HG03460 (cell line): ENCODE measurements around the gene LIPF.
"Not testable (repeated sequence)": the region's sequence is repeated elsewhere in the genome, so short reads cannot be mapped to it uniquely, and the experiment has no call there.

Experiments
- ATAC-seq: cut with Tn5 transposase; IDR thresholded peaks from one replicate; pipeline ENCODE4 v1.9.1; 2021; ENCODE audit not compliant: unreplicated experiment

LIPF gene

DNA sequence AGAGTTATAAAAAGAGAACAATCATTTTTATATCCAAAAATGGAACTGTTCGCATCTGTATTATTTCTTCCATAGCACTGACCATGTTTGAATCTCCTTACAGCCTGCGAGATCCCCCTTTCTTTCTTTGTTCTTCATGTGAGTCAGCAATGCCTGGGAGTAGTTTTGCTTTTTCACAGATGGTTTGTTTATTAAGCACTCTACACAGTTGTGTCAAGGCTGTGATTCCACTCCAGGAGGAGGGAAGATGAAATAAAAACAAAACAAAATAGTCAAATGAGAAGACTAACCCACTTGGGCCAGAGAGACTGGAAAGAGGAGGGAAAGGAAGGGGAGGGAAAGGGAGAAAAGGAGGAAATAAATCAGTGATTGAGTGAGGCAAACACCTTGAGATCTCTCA is 7.8 kb downstream of the LIPF start:
- ATAC-seq: no peak

DNA sequence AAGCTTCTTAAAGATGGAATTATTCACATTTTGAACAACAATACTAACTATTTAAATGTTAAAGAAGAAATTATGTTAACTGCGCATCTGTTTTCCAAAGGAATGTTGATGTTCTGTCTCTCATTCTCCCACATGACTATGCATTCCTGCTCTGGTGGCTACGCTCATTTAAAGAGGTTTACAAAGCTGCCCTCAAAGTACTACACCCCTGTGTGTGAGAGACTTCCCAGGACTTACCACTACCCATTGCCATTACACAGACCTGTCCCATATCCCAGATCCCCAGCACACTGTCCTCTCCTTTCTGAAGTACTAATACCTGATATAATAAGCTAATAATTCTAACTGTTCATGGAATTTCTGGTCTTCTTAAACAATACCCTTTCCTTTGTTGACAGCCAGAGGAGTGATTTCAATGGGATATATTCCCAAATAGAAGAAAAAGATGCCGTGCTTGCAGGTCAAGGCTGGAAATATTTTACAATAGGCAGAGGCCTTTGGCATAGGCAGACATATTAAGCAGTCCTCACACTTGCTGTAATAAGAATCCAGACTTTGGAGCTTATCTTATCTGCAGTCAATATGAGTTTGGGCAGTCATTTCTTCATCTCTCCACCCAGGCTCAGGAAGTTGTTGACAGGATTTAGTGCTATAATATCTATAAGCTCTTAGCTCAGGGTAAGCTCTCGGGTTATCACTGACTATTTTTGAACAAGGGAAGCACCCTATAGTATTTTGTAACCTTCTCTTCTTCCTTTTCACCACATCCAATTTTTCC is 12.2 kb downstream of the LIPF start:
- ATAC-seq: no peak

DNA sequence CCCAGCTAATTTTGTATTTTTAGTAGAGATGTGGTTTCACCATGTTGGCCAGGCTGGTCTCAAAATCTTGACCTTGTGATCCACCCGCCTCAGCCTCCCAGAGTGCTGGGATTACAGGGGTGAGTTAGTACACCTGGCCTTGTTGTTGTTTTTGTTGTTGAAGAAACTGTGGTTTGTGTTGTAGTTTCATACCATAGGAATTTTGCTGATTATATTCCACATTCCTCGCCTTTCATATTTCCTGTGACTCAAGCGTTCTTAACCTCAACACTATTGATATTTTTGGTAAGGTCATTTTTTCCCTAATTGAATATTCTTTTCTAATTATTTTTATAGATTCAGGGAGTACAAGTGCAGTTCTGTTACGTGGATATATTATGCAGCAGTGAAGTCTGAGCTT is 16.7 kb downstream of the LIPF start:
- ATAC-seq: no peak

DNA sequence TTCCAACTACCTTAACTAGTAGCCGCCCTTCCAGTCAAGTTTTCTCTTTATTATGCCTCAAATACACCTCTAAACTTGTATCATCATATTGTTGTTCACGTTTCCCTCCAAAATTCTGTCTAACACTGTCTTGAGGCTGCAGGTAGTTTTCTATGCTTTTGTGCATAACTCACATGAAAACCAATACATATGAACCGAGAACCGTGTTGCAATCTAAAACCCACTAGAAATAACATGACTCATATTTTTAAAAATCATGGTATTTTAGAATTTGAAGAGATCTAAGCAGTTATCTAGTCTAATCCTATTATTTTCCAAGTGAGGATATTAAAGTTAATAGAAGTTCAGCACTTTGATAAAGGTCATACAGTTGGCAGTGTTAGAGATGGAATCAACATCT is 18.2 kb downstream of the LIPF start:
- no peak for ATAC-seq

DNA sequence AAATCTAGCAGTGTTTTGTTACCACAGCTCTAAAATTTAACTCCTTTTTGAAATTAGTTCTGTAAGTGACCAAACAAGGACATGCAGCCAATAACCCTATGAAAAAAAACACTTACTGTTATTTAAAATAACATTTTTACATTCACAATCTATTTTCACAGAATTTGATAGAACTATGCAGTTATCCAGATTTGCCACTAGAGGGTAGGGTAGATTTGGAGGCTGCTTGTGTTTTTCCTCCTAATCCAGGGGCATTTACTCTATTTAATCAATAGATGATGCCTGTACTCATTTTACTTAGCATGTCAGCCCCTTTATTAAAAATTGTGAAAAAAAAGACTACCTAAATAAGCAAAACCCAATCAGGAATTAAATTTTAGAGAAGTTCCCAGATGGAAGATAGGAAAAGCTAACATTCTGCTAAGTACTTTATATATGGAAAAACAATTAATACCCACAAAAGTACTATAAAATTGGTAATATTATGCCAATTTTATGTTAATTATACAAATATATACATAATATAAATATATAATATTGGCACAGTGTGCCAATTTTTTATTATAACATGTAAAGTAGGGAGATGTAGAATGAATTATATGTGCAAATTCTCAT is 23.7 kb downstream of the LIPF start:
- no peak for ATAC-seq

DNA sequence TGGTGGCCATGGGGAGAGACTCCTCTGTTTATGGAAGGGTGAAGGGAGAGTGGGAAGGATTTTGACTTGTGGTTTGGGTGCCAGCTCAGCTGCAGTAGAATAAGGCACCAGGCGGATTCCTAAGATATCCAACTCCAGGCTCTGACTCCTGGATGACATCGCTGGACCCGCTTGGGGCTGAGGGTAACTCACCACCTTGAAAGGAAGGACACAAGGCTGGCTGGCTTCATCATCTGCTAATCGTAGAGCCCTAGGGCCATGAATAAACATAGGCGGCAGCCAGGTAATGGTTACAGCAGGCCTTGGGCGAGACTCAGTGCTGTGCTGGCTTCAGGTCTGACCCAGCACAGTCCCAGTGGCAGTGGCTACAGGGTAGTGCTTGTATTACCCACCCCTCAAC is 25.1 kb downstream of the LIPF start:
- ATAC-seq: no peak

DNA sequence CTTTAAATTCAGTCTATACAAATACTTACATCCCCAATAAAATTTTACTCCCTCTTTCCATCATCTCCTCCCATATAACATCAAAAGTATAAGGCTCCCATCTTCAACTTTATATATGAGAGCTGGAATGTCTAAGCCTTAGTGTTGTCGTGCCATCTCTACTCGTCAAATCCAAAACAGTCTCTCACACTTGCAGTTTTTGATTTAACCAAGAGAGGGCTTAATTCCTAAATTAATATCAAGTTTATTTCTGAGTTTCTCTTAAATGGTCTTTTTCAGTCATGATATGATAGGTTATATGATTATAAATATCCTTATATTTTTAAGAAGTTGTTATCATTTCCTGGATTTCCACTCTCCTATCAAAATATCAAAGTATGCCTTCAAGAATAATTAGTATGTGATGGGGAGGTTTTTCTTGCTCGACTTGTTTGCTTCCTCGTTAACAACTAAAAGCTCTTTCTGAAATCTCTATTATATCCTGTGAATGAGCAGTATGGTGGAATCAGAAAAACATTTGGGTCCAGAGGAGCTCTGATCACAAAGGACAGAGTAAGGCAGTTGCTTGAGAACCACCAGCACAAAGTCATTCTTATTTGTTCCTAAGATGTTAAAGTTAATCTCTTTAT is 29.3 kb downstream of the LIPF start:
- ATAC-seq: no peak

DNA sequence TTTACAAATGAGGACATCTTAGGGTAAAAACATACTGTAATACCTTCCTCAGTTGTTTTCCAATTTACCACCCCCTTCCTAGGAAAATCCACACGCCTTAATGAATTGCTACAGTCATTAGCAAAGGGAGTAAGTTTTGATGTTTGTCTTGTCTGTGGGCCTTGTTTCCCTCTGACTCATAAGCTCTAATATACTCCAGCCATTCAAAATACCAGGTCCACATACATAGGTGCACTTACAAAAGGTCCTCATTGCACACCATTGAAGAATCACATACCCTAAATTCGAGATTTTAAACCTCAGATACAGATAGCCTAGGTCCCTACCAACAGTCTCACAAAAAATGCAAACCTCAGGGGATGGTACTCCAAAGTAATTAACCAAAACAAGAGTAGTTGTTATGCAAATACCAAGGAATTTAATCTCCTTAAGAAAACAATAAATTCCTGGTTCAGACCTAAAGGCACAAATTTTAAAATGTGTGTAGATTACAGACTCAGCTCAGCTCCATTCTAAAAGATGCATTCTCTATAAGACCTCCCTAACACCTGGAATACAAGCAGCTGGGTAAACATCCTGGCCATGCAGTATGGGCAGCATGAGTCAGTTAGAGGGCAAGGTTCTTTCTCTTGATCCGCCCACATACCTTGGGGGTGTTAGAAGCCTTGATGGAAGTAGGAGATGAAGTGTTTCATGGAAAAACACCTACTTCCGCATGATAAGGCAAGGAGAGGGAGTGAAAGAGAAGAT is 38.8 kb downstream of the LIPF start:
- ATAC-seq: no peak

DNA sequence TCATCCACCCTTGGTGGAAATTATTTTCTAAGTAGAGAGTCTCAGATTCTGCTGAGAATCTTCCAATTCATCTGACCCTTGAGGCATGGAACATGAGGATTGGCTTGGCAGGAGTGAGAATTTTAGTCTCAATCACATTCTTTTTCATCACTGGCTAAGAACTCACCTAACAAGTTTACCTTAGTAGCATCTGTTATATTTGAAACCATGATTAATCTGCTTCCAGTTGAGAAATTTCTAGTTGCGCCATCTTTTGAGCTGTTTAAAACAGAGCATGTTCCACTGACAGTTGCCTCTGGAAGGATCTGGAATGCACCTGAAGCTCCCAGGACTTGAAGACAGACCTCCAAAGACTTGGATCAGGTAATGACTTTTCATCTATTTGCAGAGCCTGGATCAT is 41.7 kb downstream of the LIPF start, which contains the start of gene LIPK:
Gene LIPK, plus strand, starts transcription at position 292 of the 400 bp plus-strand sequence. CDS start 18,295 bp downstream, outside the sequence.
- no peak for ATAC-seq

DNA sequence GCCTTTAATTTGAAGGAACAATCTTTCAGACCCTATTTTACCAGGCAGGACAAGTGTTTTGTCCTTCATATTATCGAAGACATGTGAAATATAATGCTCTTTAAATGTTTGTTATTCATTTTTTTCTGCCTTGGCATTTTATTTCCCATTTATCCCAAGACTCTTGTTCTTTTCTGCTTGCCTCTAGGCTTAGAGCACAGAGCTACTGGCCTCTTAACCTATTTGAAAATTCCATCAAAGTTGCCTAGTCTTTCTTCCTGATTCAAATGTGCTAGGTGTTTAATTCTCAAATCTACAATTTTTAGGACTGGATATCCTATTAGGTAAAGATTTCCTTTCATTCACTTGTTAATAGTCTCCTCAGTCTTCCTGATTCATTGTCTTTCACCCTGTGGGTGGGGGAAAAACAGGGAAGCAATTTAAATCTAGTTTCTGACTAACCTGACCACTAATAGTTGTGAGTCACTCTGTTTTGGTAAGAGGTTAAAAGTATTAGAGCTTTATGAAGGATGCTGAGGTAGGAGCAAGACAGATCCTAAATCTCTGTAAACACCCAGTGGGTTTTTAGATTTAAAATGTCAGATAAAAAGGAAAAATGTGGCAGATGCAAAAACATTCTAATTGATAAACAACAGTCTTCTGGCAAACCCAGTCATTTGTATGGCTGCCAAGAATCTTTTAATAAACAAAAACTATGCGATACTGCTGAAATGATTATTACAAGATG is 43.4 kb downstream of the LIPF start:
- ATAC-seq: no peak

DNA sequence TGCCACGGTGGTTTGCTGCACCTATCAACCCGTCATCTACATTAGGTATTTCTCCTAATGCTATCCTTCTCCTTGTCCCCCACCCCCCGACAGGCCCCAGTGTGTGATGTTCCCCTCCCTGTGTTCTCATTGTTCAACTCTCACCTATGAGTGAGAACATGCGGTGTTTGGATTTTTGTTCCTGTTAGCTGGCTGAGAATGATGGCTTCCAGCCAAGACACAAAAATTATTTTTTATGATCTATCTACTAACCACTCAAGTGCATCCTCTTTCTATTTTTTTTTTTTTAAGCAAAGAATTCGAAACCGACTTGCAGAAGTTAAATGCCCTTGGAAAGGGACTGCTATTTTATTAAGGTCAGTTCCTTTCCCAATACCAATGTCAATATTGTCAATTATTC is 45.1 kb downstream of the LIPF start:
- ATAC-seq: not testable (repeated sequence)

DNA sequence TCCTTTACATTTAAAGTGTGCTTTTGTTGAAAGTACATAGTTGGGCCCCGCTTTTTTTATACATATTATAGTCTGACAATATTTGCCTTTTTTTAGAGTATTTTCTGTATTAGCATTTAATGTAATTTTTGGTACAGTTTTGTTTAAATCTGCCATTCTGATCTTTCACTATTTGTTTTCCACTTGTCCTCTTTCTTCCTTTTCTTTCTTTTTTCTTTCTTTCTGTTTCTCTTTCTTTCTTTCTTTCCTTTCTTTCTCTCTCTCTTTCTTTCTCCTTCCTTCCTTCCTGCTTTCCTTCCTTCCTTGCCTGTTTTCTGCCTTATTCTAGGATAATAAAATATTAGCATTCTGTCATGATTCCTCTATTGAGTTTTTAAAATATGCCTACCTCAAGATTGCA is 51.3 kb downstream of the LIPF start:
- no peak for ATAC-seq

DNA sequence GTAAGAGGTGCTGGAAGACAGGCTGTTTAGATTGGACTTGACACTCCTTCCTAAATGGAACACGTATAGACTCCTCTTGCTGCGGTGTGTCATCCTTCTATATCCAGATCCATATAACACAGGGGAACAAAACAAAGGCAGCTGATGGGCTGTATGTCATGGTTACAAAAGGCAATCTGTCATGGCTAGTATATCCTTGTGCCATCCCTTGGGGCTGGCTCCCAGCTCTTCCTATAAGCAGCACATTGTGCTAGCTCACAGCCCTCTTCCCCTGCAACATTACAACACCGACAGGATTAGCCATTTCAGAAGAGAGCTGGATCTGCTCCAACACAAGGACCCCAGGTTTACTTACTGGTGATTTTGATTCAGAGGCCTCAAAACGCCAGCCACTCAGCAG is 57.1 kb downstream of the LIPF start:
- no peak for ATAC-seq

DNA sequence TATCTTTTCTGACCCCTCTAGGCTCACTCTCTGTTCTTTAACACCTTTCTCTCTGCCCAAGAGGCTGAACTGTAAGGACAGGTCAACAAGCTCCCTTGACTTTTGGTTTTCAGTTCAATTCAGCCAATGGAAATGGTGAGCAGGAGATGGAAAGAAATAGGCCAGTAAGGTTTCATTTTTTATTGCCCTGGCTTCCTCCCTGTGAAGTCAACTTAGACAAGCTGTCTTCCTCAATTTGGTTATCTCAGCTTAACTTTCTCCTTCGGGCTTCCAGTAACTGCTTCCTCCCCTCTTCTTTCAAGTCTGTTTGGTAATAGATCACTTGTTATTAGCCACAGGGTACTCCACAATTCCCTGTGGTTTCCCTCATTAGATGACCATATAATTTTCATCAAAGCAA is 61.6 kb downstream of the LIPF start:
- no peak for ATAC-seq

DNA sequence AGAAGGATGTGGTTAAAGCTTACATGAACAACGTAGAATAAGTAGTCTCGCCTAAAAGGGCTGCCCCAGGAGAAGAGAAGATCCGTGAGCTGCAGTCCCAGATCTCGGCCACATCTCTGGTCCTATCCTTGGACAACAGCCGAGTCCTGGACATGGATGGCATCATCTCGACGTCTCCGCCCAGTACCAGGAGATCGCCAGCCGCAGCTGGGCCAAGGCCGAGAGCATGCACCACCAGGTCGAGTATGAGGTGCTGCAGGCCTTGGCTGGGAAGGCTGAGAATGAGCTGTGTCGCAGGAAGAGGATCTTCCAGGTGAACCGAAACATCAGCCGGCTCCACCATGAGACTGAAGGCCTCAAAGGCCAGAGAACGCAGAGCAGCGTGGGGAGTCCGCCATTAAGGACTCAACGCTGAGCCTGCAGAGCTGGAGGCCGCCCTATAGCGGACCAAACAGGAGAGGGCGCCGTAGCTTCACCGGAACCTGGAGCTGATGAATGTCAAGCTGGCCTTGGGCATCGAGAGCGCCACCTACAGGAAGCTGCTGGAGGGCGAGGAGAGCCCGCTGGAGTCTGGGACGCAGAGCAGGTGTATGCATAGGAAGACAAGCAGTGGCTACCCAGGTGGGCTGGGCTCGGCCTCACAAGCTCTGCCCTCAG is 64.0 kb downstream of the LIPF start:
- no peak for ATAC-seq
